IMR-90 (cell line): ENCODE measurements around the gene FNIP1. TPM values are rescaled to one million over a fixed set of nuclear protein-coding genes. Genes with fewer than 3 reads are reported as not detected.

ENCODE experiments used
- ATAC-seq: fragments of 200-7000 bp; cut with Tn5 transposase; 2 replicates; pipeline ENCODE4 v1.9.1; 2020; ENCODE audit warnings: low read depth, mild to moderate bottlenecking, moderate library complexity
- BruUV-seq: library from RNA; stranded (reverse); fragments of 400-500 nt; replicated peaks from 2 replicates; lab custom pipeline; 2021; lab: Mats Ljungman, UMichigan
- CTCF ChIA-PET: fragments of 300-600 bp; formaldehyde crosslinking; extraction: SDS; loops from one replicate; lab custom pipeline; 2021; ENCODE audit warnings: antibody characterized with exemption; lab: Yijun Ruan, JAX
- POLR2A ChIA-PET: fragments of 300-600 bp; sonication (Branson Sonifier 250); formaldehyde crosslinking; loops from one replicate; lab custom pipeline; 2022; ENCODE audit warnings: antibody characterized with exemption; ENCODE audit not compliant: unreplicated experiment; lab: Charles Lee
- DNase-seq: peaks from one replicate; pipeline ENCODE4 v3.0.0; 2013
- H2AFZ ChIP-seq: replicated peaks from 2 replicates; pipeline ENCODE3; 2013; ENCODE audit warnings: low read length, mild to moderate bottlenecking; ENCODE audit not compliant: poor library complexity
- H2AK5ac ChIP-seq: 2 replicates; pipeline ENCODE4 v1.6.1; 2013; ENCODE audit warnings: low read depth, low read length, inconsistent platforms
- H2AK9ac ChIP-seq: replicated peaks from 2 replicates; pipeline ENCODE3; 2013; ENCODE audit warnings: mild to moderate bottlenecking, low read depth, low read length, moderate library complexity; ENCODE audit not compliant: poor library complexity
- H2BK120ac ChIP-seq: 2 replicates; pipeline ENCODE4 v1.6.1; 2013; ENCODE audit warnings: low read depth, low read length, inconsistent platforms
- H2BK15ac ChIP-seq: 3 replicates; pipeline ENCODE4 v1.6.1; 2013; ENCODE audit warnings: low read depth, low read length, inconsistent platforms
- H2BK20ac ChIP-seq: 2 replicates; pipeline ENCODE4 v1.6.1; 2013; ENCODE audit warnings: low read depth, mild to moderate bottlenecking, inconsistent platforms, low read length, moderate library complexity
- H2BK5ac ChIP-seq: 2 replicates; pipeline ENCODE4 v1.6.1; 2013; ENCODE audit warnings: mild to moderate bottlenecking, low read depth, low read length, inconsistent platforms; ENCODE audit not compliant: poor library complexity, severe bottlenecking
- H3K14ac ChIP-seq: replicated peaks from 2 replicates; pipeline ENCODE4 v1.6.1; 2013; ENCODE audit warnings: low read depth, low read length, inconsistent platforms
- H3K18ac ChIP-seq: 2 replicates; pipeline ENCODE4 v1.6.1; 2013; ENCODE audit warnings: low read depth, low read length, control low read depth
- H3K23ac ChIP-seq: 2 replicates; pipeline ENCODE4 v1.6.1; 2013; ENCODE audit warnings: low read depth, low read length, inconsistent platforms
- H3K27ac ChIP-seq: 2 replicates; pipeline ENCODE4 v1.5.1; 2013; ENCODE audit warnings: mild to moderate bottlenecking, control low read depth, low read length; ENCODE audit not compliant: insufficient read depth
- H3K27me3 ChIP-seq: 2 replicates; pipeline ENCODE4 v1.6.1; 2013; ENCODE audit warnings: low read length; ENCODE audit not compliant: control insufficient read depth, insufficient read depth
- H3K36me3 ChIP-seq: 2 replicates; pipeline ENCODE4 v1.6.1; 2013; ENCODE audit warnings: low read length, mixed read lengths; ENCODE audit not compliant: control insufficient read depth, insufficient read depth
- H3K4ac ChIP-seq: 2 replicates; pipeline ENCODE4 v1.6.1; 2013; ENCODE audit warnings: low read depth, low read length, inconsistent platforms
- H3K4me1 ChIP-seq: 2 replicates; pipeline ENCODE4 v1.6.1; 2013; ENCODE audit warnings: low read length, mixed read lengths; ENCODE audit not compliant: control insufficient read depth, insufficient read depth
- H3K4me2 ChIP-seq: 2 replicates; pipeline ENCODE4 v1.6.1; 2013; ENCODE audit warnings: low read depth, mild to moderate bottlenecking, control low read depth, low read length, moderate library complexity
- H3K4me3 ChIP-seq: 2 replicates; pipeline ENCODE4 v1.5.1; 2013; ENCODE audit warnings: low read depth, mild to moderate bottlenecking, control low read depth, low read length, moderate library complexity; ENCODE audit not compliant: insufficient read depth
- H3K56ac ChIP-seq: 2 replicates; pipeline ENCODE4 v1.6.1; 2013; ENCODE audit warnings: low read length, inconsistent platforms; ENCODE audit not compliant: insufficient read depth; ENCODE audit errors: extremely low read depth
- H3K79me1 ChIP-seq, 2 experiments: 2 replicates each; pipeline ENCODE4 v1.6.1; 2013; ENCODE audit warnings: low read length in 2 of 2, inconsistent platforms in 1 of 2, low read depth in 1 of 2
- H3K9ac ChIP-seq: 2 replicates; pipeline ENCODE4 v1.6.1; 2013; ENCODE audit warnings: low read depth, low read length, control low read depth
- H3K9me1 ChIP-seq: 2 replicates; pipeline ENCODE4 v1.6.1; 2013; ENCODE audit warnings: low read length, inconsistent platforms; ENCODE audit not compliant: insufficient read depth
- H3K9me3 ChIP-seq: 2 replicates; pipeline ENCODE4 v1.6.1; 2013; ENCODE audit warnings: low read length; ENCODE audit not compliant: control insufficient read depth, insufficient read depth
- H4K20me1 ChIP-seq: 2 replicates; pipeline ENCODE4 v1.6.1; 2013; ENCODE audit warnings: low read length, inconsistent platforms; ENCODE audit not compliant: insufficient read depth
- H4K5ac ChIP-seq: 2 replicates; pipeline ENCODE4 v1.6.1; 2013; ENCODE audit warnings: mild to moderate bottlenecking, low read depth, low read length, control low read depth
- H4K8ac ChIP-seq, 2 experiments: 2 replicates each; pipeline ENCODE4 v1.6.1; 2013; ENCODE audit warnings: low read depth in 2 of 2, low read length in 2 of 2, control low read depth in 1 of 2, inconsistent platforms in 1 of 2
- H4K91ac ChIP-seq: 2 replicates; pipeline ENCODE4 v1.6.1; 2013; ENCODE audit warnings: low read depth, low read length, inconsistent platforms; ENCODE audit not compliant: insufficient read depth
- BHLHE40 ChIP-seq: fragments of 150-350 bp; IDR thresholded peaks from 2 replicates; pipeline ENCODE4 v1.6.1; 2016; ENCODE audit warnings: mild to moderate bottlenecking, low read depth, low read length
- CEBPB ChIP-seq: IDR thresholded peaks from 2 replicates; pipeline ENCODE4 v1.6.1; 2012; ENCODE audit warnings: low read depth, low read length, improper control_type of control experiment
- FOS ChIP-seq: fragments of 150-350 bp; IDR thresholded peaks from 2 replicates; pipeline ENCODE4 v1.6.1; 2016; ENCODE audit warnings: low read depth, low read length
- MAZ ChIP-seq: IDR thresholded peaks from 2 replicates; pipeline ENCODE4 v1.6.1; 2012; ENCODE audit warnings: low read depth, mild to moderate bottlenecking, low read length, improper control_type of control experiment, moderate library complexity, borderline replicate concordance
- MXI1 ChIP-seq: IDR thresholded peaks from 2 replicates; pipeline ENCODE4 v1.6.1; 2012; ENCODE audit warnings: low read depth, mild to moderate bottlenecking, low read length, moderate library complexity, borderline replicate concordance
- NFE2L2 ChIP-seq: fragments of 150-350 bp; IDR thresholded peaks from 2 replicates; pipeline ENCODE4 v1.6.1; 2016; ENCODE audit warnings: low read depth, mild to moderate bottlenecking, low read length
- POLR2A ChIP-seq: IDR thresholded peaks from 2 replicates; pipeline ENCODE4 v1.6.1; 2012; ENCODE audit warnings: mild to moderate bottlenecking, low read depth, low read length
- RAD21 ChIP-seq: IDR thresholded peaks from 2 replicates; pipeline ENCODE4 v1.6.1; 2012; ENCODE audit warnings: low read length, improper control_type of control experiment
- RCOR1 ChIP-seq: IDR thresholded peaks from 2 replicates; pipeline ENCODE4 v1.6.1; 2012; ENCODE audit warnings: mild to moderate bottlenecking, low read length, improper control_type of control experiment; ENCODE audit not compliant: insufficient replicate concordance
- RFX5 ChIP-seq: IDR thresholded peaks from 2 replicates; pipeline ENCODE4 v1.8.0; 2012; ENCODE audit warnings: low read depth, mild to moderate bottlenecking, low read length, moderate library complexity
- SMC3 ChIP-seq: fragments of 150-350 bp; IDR thresholded peaks from 2 replicates; pipeline ENCODE4 v1.6.1; 2016; ENCODE audit warnings: low read depth, mild to moderate bottlenecking, antibody characterized with exemption, low read length, moderate library complexity
- WGBS, 2 experiments: methylation state at CpG; one replicate each; pipeline versions ENCODE4 v1.1.5 to v1.1.7; 2013; ENCODE audit warnings: missing lambda C conversion rate in 2 of 2; ENCODE audit not compliant: insufficient read length in 1 of 2; ENCODE audit errors: extremely low coverage in 2 of 2; 5-methylcytosine and 5-hydroxymethylcytosine counted together
- dilution Hi-C: fragments of 300-500 bp; cut with HindIII; formaldehyde crosslinking; loops from one replicate; pipeline ENCODE4 v1.14.3; 2018; ENCODE audit warnings: low sequenced_read_pairs; ENCODE audit not compliant: unreplicated experiment
- in situ Hi-C: fragments of 300-500 bp; cut with MboI; formaldehyde crosslinking; loops from 3 replicates; pipeline ENCODE4 v1.14.3; 2019; ENCODE audit warnings: low sequenced_read_pairs, inconsistent platforms, mixed read lengths
- intact Hi-C: fragments of 100-400 bp; cut with micrococcal nuclease; formaldehyde crosslinking; loops from 2 replicates; pipeline ENCODE4 v1.10.0; 2022
- polyA plus RNA-seq, 3 experiments: library from polyadenylated mRNA; depleted of rRNA; stranded (reverse); fragments of >200 nt; gene quantifications; 2 replicates each; pipeline ENCODE4 v1.2.3, GENCODE V29; 2012; ENCODE audit warnings: low replicate concordance in 1 of 3
- total RNA-seq: library from RNA; depleted of rRNA; stranded (reverse); fragments of >200 nt; gene quantifications from 2 replicates; pipeline ENCODE4 v1.2.3, GENCODE V29; 2012
- TF ChIP-seq, protein P1 (sequence below): conservative IDR thresholded peaks from 2 replicates; pipeline ENCODE4 v1.5.1; 2012; ENCODE audit warnings: mild to moderate bottlenecking, low read depth, low read length, improper control_type of control experiment
- TF ChIP-seq, protein P2 (sequence below): fragments of 150-350 bp; IDR thresholded peaks from 2 replicates; pipeline ENCODE4 v1.6.1; 2017; ENCODE audit warnings: mild to moderate bottlenecking, antibody characterized with exemption, low read length, low read depth
- TF ChIP-seq, protein P3 (sequence below): fragments of 150-350 bp; IDR thresholded peaks from 2 replicates; pipeline ENCODE4 v1.6.1; 2016; ENCODE audit warnings: low read depth, mild to moderate bottlenecking, low read length, moderate library complexity, borderline replicate concordance

FNIP1 gene
- total and polyA plus RNA-seq, 2 of the 4 experiments (the other 2 are of a cell fraction) = 5.6 to 34.1 TPM

DNA sequence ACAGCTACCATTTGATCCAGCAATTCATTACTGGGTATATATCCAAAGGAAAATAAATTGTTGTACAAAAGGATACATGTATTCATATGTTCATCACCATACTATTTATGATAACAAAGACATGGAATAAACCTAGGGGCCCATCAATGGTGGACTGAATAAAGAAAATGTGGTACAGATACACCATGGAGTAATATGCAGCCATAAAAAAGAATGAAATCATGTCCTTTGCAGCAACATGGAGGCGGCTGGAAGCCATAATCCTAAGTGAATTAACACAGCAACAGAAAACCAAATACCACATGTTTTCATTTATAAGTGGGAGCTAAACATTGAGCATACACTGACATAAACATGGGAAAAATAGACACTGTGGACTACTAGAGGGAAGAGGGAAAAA is 37.1 kb downstream of the FNIP1 start:
- Histone ChIP-seq H3K27ac (no peak overlapping the region), H4K8ac (no peak overlapping the region), H4K5ac (no peak overlapping the region), H2AK5ac (no peak overlapping the region), H3K4me2 (no peak overlapping the region), H3K23ac (no peak overlapping the region), H3K14ac (no peak overlapping the region), H3K56ac (no peak overlapping the region), H2BK15ac (no peak overlapping the region), H2BK20ac (no peak overlapping the region), H3K27me3 (no peaks in the 10 kb centered on the region), H3K79me1 (peaks cover 42 to 76% of the 10 kb centered on the region in 2 experiments), H2AFZ (no peak overlapping the region), H2BK120ac (no peak overlapping the region), H3K4me3 (no peak overlapping the region), H3K9me3 (peaks cover 2% of the 10 kb centered on the region; the same call in 1 of the 2 replicates), H3K18ac (no peak overlapping the region), H4K20me1 (peaks cover 81% of the 10 kb centered on the region), H2AK9ac (no peak overlapping the region), H4K91ac (no peak overlapping the region), H3K9me1 (peaks cover 8% of the 10 kb centered on the region; the same call in 1 of the 2 replicates), H3K9ac (no peak overlapping the region), H3K36me3 (peaks cover 3% of the 10 kb centered on the region), H3K4me1 (peaks cover 8% of the 10 kb centered on the region; the same call in 1 of the 2 replicates), H3K4ac (no peak overlapping the region), H2BK5ac (no peak overlapping the region)
- in situ Hi-C loops = no loop called here
- ChIA-PET POLR2A (no interaction called here), CTCF (no interaction called here)
- BruUV-seq = no TSS peak
- ATAC-seq (no peak), DNase-seq (no peak)
- intact Hi-C loops = no loop called here
- dilution Hi-C loops = no loop called here
- TF ChIP-seq FOS (no peak), MAZ (no peak), POLR2A (no peak), RAD21 (no peak), NFE2L2 (no peak), MXI1 (no peak), BHLHE40 (no peak), SMC3 (no peak), CEBPB (no peak), RFX5 (no peak), RCOR1 (no peak)
- TF ChIP-seq, protein P1, sequence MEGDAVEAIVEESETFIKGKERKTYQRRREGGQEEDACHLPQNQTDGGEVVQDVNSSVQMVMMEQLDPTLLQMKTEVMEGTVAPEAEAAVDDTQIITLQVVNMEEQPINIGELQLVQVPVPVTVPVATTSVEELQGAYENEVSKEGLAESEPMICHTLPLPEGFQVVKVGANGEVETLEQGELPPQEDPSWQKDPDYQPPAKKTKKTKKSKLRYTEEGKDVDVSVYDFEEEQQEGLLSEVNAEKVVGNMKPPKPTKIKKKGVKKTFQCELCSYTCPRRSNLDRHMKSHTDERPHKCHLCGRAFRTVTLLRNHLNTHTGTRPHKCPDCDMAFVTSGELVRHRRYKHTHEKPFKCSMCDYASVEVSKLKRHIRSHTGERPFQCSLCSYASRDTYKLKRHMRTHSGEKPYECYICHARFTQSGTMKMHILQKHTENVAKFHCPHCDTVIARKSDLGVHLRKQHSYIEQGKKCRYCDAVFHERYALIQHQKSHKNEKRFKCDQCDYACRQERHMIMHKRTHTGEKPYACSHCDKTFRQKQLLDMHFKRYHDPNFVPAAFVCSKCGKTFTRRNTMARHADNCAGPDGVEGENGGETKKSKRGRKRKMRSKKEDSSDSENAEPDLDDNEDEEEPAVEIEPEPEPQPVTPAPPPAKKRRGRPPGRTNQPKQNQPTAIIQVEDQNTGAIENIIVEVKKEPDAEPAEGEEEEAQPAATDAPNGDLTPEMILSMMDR = no peak
- TF ChIP-seq, protein P2, sequence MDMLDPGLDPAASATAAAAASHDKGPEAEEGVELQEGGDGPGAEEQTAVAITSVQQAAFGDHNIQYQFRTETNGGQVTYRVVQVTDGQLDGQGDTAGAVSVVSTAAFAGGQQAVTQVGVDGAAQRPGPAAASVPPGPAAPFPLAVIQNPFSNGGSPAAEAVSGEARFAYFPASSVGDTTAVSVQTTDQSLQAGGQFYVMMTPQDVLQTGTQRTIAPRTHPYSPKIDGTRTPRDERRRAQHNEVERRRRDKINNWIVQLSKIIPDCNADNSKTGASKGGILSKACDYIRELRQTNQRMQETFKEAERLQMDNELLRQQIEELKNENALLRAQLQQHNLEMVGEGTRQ = no peak
- TF ChIP-seq, protein P3, sequence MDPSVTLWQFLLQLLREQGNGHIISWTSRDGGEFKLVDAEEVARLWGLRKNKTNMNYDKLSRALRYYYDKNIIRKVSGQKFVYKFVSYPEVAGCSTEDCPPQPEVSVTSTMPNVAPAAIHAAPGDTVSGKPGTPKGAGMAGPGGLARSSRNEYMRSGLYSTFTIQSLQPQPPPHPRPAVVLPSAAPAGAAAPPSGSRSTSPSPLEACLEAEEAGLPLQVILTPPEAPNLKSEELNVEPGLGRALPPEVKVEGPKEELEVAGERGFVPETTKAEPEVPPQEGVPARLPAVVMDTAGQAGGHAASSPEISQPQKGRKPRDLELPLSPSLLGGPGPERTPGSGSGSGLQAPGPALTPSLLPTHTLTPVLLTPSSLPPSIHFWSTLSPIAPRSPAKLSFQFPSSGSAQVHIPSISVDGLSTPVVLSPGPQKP = no peak
- WGBS, 2 experiments = no CpG with 5 or more reads among the region's 1 CpG
